GM13976 (cell line): ENCODE measurements around the gene SELENOK.
A peak's percentile ranks its signal among the peaks of the same experiment; 100 is the strongest.

ENCODE experiments used
- DNase-seq: peaks from one replicate; pipeline ENCODE4 v3.0.0; 2012; ENCODE audit warnings: low spot score
- in situ Hi-C: fragments of 300-500 bp; cut with MboI; formaldehyde crosslinking; loops from one replicate; pipeline ENCODE4 v1.12.0; 2022; ENCODE audit warnings: low sequenced_read_pairs, mixed read lengths, inconsistent platforms; ENCODE audit not compliant: unreplicated experiment
- TF ChIP-seq, protein P1 (sequence below): IDR thresholded peaks from 2 replicates; pipeline ENCODE4 v1.5.1; 2012; ENCODE audit warnings: borderline replicate concordance, mild to moderate bottlenecking; ENCODE audit not compliant: insufficient read depth; ENCODE audit errors: extremely low read depth, missing control alignments, control extremely low read depth

SELENOK gene

GRCh38 chr3:53891497-53892285 is at the start of gene SELENOK:
Gene SELENOK, minus strand, starts transcription at chr3:53891859.
- in situ Hi-C loops, result no loop called here
- TF ChIP-seq, protein P1, sequence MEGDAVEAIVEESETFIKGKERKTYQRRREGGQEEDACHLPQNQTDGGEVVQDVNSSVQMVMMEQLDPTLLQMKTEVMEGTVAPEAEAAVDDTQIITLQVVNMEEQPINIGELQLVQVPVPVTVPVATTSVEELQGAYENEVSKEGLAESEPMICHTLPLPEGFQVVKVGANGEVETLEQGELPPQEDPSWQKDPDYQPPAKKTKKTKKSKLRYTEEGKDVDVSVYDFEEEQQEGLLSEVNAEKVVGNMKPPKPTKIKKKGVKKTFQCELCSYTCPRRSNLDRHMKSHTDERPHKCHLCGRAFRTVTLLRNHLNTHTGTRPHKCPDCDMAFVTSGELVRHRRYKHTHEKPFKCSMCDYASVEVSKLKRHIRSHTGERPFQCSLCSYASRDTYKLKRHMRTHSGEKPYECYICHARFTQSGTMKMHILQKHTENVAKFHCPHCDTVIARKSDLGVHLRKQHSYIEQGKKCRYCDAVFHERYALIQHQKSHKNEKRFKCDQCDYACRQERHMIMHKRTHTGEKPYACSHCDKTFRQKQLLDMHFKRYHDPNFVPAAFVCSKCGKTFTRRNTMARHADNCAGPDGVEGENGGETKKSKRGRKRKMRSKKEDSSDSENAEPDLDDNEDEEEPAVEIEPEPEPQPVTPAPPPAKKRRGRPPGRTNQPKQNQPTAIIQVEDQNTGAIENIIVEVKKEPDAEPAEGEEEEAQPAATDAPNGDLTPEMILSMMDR, result no peak
- DNase-seq, result peak; percentile 92

DNA sequence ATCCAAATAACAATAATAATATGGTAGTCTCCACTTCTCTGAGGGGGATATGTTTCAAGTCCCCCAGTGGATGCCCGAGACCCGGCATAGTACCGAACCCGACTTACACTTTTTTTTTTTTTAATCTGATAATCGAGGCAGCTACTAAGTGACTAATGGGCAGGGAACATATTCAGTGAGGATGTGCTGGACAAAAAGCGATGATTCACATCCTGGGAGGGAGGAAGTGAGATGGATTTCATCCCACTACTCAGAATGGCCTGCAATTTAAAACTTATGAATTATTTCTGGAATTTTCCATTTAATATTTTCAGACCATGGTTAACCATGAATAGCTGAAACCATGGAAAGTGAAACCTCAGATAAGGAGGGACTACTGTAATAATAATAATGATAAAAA is 49.5 kb upstream of the SELENOK start:
- TF ChIP-seq, protein P1, result no peak
- DNase-seq, result no peak
- in situ Hi-C loops, result loop anchor here (25.0 kb wide), 1 partner anchor 421 kb away; no protein-coding TSS in a partner anchor

DNA sequence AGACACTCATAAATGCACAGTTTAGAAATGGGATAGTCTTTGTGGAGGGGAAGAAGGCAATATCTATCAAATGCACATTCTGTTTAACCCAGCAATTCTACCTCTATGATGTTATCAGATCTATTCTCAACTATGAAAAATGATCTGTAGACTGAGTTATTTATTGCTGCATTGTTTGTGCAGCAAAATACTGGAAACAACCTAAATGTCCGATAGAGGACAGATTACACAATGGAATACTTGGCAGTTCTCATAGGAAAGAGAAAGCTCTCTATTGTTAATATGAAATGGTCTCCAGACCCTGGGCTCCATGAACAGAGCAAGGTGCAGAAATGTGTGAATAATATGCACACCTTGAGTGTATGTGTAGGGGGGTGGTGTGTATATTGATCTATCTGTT is 49.0 kb upstream of the SELENOK start:
- no peak for DNase-seq
- in situ Hi-C loops, result loop anchor here (25.0 kb wide), 1 partner anchor 422 kb away; no protein-coding TSS in a partner anchor
- TF ChIP-seq, protein P1, result no peak

DNA sequence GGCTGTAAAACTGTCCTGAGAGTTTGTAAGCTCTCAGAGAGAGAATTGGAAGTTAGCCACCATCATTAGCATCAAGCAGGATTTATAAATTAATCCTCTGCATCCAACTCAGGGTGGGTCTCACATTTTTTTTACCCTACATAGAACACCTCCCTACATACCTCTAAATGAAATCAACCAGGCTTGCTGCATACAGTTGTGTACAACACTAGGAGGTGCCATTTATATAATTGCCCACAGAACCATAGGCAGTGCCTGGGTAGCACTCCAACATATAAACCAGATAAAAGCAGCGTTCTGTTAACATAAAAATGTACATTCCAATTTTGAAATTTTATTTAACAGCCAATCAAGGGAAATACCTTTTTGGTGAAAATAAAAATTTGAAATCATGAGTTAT is 48.2 kb upstream of the SELENOK start:
- no peak for DNase-seq
- TF ChIP-seq, protein P1, result no peak
- in situ Hi-C loops, result loop anchor here (25.0 kb wide), 1 partner anchor 422 kb away; no protein-coding TSS in a partner anchor

- TF ChIP-seq, protein P1, result no peak
- no peak for DNase-seq
- in situ Hi-C loops, result loop anchor here (25.0 kb wide), 1 partner anchor 423 kb away; no protein-coding TSS in a partner anchor
Measured at GRCh38 chr3:53939086-53939582, 47.5 kb upstream of the SELENOK start.

DNA sequence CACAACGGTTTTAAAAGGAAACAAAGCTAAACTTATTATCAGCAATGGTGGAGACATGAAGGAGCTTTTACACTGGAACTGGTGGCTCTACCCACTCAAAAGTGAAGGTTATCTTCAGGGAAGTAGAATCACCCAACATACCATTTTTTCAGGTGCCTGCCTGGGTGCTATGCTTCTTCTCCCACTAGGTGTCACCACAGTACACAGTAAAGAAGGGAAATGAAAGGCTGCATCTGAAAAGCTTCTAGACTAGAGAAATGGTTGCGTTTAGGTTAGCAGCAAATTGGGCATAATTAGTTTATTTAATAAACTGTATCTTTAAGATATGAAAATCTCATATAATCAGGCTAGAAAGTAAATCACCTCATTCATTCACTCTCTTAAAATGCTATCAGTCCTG is 47.0 kb upstream of the SELENOK start:
- TF ChIP-seq, protein P1, result peak; percentile 80
- in situ Hi-C loops, result loop anchor here (25.0 kb wide), 1 partner anchor 424 kb away; no protein-coding TSS in a partner anchor
- peak; percentile 53 for DNase-seq
